AG09319 (cell line): ENCODE results near the gene PHF20.
"Not testable (repeated sequence)": the region's sequence is repeated elsewhere in the genome, so short reads cannot be mapped to it uniquely, and the experiment has no call there.

ENCODE experiments used
- DNase-seq: peaks from one replicate; pipeline ENCODE4 v3.0.0-alpha.2; 2010; ENCODE audit warnings: low read depth; ENCODE audit errors: extremely low read depth
- CTCF ChIP-seq: IDR thresholded peaks from 2 replicates; pipeline ENCODE4 v1.5.1; 2011; ENCODE audit warnings: low read depth, mild to moderate bottlenecking, inconsistent platforms, low read length, moderate library complexity

Gene PHF20

GRCh38 chr20:35877611-35878010 is 105.8 kb downstream of the PHF20 start:
- DNase-seq: no peak
- TF ChIP-seq CTCF: no peak

- no peak for TF ChIP-seq CTCF
- no peak for DNase-seq
Measured at GRCh38 chr20:35878113-35878625, 106.4 kb downstream of the PHF20 start.

GRCh38 chr20:35881676-35882075 is 109.9 kb downstream of the PHF20 start:
- DNase-seq: no peak
- no peak for TF ChIP-seq CTCF

GRCh38 chr20:35882427-35883161 is 110.8 kb downstream of the PHF20 start:
- not testable (repeated sequence) for DNase-seq

- no peak for TF ChIP-seq CTCF
- no peak for DNase-seq
Measured at GRCh38 chr20:35883336-35883777, 111.5 kb downstream of the PHF20 start.

- peak; percentile 66 for TF ChIP-seq CTCF
- DNase-seq: peak; percentile 97
Measured at GRCh38 chr20:35883778-35884540, 112.1 kb downstream of the PHF20 start.

GRCh38 chr20:35884541-35884865 is 112.7 kb downstream of the PHF20 start:
- no peak for TF ChIP-seq CTCF
- no peak for DNase-seq

GRCh38 chr20:35885212-35885611 is 113.4 kb downstream of the PHF20 start:
- no peak for TF ChIP-seq CTCF
- no peak for DNase-seq
